GM21528 (cell line): ENCODE results near the gene PRDM11.
"Not testable (repeated sequence)": the region's sequence is repeated elsewhere in the genome, so short reads cannot be mapped to it uniquely, and the experiment has no call there.

ENCODE experiments used
- ATAC-seq: cut with Tn5 transposase; IDR thresholded peaks from one replicate; pipeline ENCODE4 v1.9.1; 2021; ENCODE audit warnings: mild to moderate bottlenecking, moderate library complexity; ENCODE audit not compliant: unreplicated experiment, low FRiP score

The PRDM11 gene

DNA sequence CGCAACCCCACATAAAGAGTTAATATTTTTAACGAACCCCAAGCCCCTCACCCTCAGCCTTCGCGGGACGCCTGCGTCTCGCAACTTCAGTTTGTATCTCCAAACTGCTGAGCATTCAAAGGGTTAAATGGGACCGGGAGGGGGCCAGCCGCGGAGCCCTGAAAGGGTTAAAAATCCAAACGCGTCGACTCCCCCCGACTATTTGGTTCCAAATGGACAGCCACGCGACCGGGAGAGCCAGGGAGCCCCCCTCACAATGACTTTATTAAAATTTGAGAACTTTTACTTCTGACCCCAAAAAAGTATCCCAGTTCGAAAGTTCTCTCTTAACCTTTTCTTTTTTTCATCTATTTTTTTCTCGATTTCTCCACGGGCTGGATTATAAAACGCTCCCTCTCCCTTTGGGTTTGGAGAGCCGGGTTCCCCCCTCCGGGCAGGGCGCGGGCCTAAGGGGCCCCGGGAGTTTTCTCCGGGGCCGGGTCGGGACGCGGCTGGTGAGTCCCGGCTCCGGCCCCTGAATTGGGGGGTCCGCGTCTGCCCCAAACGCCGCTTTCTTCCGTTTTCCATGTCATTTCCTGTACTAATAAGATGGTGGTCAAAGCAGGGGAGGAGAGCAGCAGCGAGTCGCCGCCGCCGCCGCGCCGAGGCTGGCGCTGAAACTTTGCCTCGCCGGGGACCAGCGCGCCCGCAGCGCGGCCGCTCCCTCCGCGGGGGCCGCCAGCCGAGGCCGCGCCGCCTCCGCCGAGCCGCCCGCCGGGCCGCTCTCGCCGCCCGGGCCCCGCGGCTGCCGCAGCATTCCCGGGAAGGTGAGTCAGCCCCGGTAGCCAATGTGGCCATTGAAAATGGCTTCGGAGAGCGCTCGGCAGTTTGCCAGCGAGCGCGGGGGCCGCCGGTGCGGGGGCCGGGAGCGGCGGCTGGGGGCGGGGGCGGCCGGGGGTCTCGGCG lies at the start of gene PRDM11:
TSS of gene PRDM11 (plus strand) at position 568 of the 945 bp plus-strand sequence. CDS start 35,128 bp downstream, outside the sequence.
- peak; percentile 45 for ATAC-seq

DNA sequence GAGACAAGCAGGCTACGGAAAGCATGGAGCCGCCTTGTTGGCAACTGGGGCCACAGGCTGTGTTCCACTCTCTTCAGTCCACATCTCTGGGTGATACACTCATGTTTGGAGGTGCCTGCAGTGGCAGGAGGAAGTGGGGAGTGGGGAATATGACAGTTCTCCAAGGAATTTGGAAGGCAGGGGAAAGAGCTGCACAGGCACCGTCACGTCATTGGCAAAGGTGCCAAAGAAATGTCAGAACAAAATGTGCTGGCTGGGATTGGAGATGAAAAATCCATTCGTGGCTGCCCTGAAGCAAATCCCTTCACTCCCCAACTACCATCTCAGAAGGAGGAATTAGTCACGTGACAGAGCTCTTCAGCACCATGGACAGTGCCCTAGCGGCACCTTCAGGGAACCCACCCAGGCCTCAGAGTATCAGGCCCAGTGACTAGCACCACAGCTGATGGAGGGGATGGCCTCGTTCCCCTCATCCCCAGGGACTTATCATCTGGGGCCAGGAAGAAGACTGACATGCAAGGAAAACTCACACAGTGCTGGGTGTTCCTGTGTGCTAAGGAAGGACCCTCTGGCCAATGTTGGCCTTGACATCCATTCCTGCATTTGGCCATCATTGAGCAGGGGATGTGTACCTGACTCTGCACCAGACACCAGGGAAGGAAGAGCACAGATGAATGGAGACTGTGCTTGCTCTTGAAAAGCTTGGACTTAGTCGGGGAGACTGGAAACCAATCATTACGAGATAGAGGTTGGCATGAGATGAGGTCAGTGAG lies 48.5 kb upstream of the PRDM11 start:
- ATAC-seq: no peak

DNA sequence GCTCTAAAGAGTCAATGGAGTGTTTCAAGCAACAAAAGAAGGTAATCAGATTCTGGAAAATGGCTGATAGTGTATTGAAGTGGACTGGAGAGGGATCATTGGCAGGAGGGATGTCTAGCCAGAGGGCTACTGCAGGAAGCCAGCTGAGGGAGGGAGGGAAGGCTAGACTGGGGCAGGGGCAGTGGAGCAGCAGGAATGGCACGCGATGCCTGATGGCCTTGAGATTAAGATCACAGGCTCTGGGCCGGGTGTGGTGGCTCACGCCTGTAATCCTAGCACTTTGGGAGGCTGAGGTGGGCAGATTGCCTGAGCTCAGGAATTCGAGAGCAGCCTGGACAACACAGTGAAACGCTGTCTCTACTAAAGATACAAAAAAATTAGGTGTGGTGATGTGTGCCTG lies 47.5 kb upstream of the PRDM11 start:
- no peak for ATAC-seq

DNA sequence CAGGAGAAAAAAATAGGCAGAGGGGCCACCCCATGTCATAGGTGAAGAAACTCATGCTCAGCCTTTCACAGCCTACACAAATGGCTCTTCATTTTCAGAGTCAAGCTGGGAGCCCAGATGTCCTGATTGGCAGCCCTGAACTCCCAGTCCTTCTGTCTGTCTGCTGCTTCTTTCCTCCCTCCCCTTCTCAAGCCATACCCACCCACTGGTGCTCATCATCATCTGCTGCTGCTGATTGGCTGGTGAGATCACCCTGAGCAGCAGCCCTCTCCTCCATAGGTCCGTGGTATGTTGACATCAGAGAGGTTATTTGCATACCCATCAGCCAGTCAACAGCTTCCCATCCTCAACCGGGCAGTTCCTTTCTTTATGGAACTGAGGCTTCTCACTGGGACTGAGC lies 46.1 kb upstream of the PRDM11 start:
- ATAC-seq: no peak

DNA sequence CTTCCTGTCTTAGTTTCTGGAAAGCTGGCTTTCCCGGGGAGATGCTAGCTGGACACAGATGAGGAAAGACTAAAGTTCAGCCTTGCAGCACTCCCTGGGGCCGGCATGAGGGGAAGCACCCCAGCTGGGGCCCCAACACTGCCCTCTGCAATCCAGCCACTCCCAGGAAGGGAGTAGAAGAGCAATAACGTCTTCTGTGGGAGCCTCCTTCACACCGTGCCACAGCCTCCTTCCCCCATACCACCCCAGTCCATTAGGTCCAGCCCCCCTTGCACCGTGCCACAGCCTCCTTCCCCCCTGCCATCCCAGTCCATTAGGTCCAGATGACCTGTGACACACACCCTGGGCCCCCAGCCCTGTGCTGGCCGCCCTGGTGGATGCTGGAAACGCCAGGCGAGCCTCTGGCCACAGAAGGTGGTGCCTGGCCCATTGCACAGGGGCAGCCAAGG lies 44.1 kb upstream of the PRDM11 start:
- no peak for ATAC-seq

DNA sequence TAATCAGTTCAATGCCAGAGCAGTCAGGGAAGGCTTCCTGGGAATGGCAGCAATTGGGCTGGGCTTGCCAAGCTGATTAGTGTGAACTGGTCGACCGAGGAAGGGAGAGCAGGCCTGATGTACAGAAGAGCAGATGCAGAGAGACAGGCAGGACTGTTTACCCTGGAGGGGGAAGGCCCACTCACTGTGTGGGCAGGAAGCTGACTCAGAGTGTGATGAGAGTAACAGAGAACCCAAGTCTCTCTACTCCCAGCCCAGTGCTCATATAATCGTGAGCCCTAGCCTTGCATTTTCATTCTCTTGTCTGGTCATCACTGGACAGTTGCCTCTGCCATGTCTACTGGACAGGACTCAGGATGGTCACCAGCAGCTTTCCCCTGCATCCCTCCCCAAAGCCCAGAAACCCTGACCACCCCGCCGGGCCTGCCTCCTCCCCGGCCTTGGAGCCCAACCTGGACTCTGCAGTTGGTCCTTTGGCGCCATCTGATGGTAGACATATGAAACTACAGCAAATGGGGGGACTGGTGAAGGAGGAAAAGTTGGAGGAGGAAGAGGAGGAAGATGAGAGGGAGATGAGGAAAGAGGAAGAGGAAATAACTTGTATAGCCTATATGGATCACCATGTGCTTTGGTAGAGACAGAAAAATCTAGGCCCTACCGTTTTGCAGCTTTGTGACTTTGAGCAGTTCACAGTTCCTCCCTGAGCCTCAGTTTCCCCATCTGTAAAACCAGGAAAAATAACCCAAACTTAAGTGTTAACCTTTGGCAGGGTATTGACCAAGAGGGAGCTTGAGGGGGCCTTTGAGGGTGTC lies 43.4 kb upstream of the PRDM11 start:
- ATAC-seq: peak; percentile 69

DNA sequence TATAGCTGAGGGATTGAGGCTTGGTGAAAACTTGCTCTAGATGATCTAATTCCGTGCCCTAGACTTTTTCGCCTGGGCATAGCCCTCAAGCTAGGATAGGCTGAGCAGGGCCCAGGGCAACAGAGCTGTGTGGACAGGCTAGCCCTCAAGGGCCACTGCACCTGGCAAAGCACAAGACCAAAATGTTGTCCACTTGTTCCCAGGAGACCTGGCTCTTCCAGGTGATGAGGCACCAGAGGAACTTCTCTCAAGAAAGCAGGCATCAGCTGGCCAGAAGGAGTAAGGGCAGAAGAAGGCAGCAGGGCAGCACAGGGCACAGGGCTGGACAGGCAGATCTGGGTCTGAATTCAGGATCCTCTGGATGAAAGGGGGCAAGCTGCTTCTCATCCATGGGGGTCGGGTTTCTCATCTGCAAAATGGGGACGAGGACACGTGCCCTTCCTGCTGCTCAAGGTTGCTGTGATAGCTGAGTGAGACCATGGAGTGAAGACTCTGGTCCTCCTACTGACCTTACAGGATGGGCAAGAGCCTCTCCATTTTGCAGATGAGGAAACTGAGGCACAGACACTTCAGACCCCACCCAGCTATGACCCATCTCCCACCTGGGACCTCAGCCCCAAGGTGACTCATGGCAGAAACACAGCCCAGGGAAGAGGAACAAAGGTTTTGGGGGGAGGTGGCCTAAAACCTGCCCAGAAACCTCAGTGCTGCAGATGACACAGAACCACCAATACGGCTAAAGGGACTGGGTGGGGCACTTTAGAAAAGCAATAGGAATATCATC lies 42.2 kb upstream of the PRDM11 start:
- no peak for ATAC-seq

DNA sequence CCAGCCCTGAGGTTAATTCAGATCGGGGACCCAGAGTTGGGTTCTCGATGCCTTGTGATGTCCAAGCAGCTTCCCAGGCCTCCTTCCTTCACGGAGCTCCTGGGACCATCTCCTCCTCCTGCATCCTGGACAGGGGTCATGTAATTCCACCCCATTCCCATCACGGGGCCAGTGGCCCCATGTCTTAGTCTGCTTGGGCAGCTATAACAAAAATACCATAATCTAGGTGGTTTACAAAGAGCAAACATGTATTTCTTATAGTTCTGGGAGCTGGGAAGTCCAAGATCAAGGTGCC lies 41.7 kb upstream of the PRDM11 start:
- no peak for ATAC-seq

DNA sequence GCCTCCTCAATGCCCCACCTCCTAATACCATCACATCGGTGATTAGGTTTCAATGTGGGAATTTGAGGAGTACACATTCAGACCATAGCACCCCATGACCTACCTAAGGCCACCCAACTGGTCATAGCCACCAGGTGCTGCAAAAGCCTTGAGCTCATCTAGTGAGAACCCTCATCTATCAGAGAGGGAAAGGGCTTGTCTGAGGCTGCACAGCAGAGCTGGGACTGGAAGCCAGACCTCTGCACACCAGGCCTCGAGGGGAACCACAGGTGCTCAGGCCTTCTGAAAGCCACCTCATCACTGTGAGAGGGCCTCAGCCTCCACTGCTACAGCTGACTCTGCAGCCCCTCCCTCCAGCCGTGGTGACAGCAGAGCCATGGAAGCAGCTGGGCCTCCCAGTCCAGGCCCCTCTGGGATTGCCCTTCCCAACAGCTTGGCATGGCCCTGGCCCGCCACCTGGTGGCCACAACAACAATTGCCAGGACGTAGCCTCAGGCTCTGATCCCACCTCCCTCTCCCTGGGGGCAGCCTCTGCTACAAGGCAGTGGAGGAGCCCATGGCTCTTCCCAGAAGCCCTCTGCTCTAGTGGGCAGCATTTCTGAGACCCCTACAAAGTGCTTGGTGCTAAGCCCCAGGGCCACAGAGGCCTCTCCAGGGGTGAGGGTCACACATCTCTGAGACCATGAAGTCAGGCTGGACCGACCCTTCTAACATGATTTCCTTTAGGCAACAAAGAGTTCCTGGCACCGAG lies 41.0 kb upstream of the PRDM11 start:
- ATAC-seq: no peak

DNA sequence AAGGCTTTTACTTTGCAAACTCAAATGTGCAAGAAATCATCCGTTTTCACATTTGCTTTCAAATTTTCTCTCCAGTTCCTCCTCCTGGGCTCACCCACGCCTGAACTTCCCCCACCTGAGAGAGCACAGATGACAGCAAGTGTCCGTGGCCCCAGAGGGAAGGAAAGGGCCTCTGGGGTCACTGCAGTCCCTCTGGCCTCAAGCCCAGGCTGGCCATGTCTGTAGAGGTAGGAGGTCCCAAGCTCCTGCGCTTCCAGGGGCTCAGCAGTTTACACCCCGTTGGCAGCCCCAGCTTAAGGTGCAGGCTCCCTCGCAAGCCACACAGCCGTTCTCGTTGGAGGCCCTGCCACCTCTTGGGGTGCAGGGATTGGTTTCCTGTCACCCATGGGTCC lies 40.5 kb upstream of the PRDM11 start:
- ATAC-seq: no peak

DNA sequence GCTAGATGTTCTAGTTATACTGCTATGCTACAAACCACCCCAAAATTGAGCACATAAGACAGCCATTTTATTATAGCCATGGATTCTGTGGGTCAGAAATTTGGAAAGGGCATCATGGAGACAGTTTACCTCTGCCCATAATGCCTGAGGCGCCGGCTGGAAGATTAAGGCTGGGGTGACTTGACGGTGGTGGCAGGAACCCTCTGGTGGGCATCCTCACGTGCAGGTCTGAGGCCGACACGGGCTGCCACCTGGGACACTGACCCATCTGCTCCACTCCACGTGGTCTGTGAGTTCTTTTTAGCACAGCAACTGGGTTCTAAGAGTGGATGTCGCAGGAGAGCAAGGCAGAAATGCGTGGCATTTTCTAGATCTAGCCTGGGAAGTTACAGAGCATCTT lies 40.0 kb upstream of the PRDM11 start:
- ATAC-seq: no peak

DNA sequence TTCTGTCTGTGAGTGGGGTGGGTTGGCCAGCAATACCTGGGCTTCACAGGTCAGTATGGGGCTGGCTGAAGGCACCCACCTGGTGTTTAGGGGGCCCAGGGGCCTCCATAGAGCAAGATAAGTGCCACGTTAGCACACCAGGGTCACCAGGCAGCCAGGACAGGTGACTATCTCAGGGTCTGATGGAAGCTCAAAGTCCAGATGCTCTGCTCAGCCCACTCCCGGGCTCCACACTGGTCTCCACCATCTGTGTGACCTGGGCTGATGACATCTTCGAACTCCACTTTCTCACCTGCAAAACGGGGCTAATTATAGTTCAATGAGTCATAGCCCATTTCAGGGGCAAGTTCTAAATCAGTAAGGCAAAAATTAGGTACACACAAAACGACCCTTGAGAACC lies 39.4 kb upstream of the PRDM11 start:
- no peak for ATAC-seq

DNA sequence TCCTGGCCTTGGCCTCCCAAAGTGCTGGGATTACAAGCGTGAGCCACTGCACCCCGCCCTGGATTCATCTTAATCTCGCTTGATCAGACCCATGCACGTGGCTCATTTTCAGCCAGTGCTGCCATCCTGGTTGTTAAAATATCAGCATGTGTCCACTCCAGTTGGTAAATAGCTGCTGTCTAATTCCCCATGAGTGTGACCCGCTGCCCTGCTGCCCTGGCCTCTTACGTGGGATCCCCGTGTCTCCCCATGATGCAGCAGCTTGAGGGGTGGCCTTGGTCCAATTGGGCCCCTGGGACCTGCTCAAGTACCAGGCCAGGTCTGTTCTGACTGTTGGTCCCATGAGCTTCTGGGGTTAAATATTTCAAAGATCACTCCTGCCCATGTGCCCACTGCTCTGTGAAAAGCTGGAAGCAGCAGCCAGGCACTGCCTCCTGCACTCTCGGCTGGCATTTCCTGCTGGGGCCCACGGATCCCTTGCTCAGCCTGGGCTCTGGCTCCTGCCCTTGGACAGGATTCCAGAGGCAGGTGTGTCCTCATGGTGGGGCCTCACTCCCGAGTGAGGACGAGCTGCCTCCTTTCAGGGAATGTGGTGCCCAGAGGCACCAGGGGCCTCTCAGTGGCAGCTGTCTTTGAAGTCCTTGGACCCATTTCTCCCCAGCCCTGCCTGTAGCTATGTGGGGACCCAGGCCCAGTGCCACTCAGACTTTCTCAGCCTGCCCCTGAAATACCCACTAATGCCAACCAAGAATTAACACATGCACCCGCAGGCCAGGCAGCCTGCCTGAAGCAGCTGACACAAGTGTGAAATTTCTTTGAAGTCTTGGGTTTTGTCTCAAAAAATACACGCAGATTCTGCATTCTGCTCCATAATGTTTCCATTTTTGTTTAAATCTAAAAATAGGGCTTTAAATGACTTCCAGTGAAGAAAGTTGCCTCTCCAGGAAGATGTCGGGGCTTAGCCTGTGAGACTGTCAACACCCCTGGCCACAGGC lies 38.1 kb upstream of the PRDM11 start:
- no peak for ATAC-seq

DNA sequence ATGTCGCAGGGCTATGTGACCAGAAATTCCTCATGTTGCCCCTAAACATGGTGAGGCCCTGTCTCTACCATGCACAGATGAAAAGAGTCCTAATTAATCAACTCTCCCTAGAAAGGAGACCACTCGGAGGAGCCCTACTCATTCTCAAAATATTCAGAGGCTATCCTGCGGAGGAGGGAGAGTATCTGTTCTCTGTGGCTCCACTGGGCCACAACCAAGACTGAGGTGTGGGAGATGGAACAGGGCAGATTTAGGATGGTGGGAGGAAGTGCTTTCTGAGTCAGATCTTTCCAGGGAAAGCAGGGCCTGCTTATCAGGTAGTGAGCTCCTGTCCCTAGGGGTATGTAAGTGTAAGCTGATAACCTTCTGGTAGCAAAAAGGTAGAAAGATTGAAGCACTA lies 37.0 kb upstream of the PRDM11 start:
- no peak for ATAC-seq

DNA sequence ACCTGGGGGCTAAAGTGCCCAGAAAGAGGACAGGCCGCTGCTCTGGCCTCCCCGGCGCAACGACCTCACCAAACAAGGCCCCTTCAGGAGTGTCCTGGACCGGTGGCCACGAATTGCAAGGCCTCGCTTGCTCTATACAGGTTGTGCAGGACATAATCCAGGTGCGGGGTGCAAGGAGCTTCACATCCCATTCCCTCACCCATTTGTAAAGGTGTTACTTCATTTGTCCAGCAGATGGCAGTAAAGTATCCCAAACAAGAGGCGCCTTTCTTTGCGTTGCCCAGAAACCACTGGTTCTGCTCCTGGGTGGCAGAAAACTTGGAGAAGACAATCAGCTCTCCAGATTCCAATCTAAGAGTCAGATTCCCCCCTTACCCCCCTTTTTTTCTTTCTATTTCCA lies 35.9 kb upstream of the PRDM11 start:
- ATAC-seq: no peak

DNA sequence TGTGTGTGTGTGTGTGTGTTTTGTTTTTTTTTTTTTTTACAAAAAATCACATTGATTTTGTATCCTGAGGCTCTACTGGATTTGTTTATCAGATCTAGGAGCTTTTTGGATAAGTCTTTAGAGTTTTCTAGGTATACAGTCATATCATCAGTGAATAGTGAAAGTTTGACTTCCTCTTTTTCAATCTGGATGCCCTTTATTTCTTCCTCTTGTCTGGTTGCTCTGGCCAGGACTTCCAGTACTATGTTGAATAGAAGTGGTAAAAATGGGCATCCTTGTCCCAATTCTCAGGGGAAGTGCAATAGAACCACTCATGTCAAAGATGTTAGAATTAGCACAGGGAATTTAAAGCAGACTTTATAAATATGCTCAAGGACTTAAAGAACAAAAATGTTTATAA lies 32.6 kb upstream of the PRDM11 start:
- ATAC-seq: no peak

DNA sequence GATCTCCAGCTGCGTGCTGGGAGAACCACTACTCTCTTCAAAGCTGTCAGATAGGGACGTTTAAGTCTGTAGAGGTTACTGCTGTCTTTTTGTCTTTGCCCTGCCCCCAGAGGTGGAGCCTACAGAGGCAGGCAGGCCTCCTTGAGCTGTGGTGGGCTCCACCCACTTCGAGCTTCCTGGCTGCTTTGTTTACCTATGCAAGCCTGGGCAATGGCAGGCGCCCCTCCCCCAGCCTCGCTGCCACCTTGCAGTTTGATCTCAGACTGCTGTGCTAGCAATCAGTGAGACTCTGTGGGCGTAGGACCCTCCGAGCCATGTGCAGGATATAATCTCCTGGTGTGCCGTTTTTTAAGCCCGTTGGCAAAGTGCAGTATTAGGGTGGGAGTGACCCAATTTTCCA lies 18.6 kb upstream of the PRDM11 start:
- not testable (repeated sequence) for ATAC-seq

DNA sequence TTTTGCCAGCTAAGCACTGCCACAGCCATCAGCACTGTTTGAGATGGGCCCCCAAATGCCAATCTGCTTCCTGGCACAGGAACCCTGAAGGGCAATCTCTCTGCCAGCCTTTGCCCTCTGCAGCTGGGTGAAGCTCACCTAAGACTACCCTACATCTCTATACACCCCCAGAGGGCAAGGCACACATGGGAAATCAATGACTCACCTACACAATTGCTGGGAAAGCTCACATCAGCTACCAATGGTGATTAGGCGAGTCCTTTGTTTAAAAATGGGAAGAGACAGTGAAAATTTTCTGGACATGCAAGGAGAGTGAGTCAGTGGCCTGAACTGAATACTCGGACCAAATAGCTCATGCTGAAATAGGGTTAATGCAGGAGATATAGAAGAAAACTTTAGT lies 12.6 kb upstream of the PRDM11 start:
- no peak for ATAC-seq
